DLD1 (cell line): ENCODE results near the gene NGRN.
"Not testable (repeated sequence)": the region's sequence is repeated elsewhere in the genome, so short reads cannot be mapped to it uniquely, and the experiment has no call there.

Experiments
- in situ Hi-C: cut with HindIII; loops from 2 replicates; pipeline ENCODE4 v1.10.0; 2017; ENCODE audit warnings: low sequenced_read_pairs

Gene NGRN

GRCh38 chr15:90278467-90278866 lies 13.0 kb downstream of the NGRN start:
- in situ Hi-C loops: not testable (repeated sequence)

- in situ Hi-C loops: not testable (repeated sequence)
These were observed 15.3 kb downstream of the NGRN start for GRCh38 chr15:90280743-90281142.

GRCh38 chr15:90281637-90282036 lies 16.2 kb downstream of the NGRN start:
- in situ Hi-C loops: not testable (repeated sequence)

- in situ Hi-C loops: no loop called here
These were observed 21.2 kb downstream of the NGRN start for GRCh38 chr15:90286678-90287077.

- in situ Hi-C loops: no loop called here
These were observed 21.6 kb downstream of the NGRN start for GRCh38 chr15:90287101-90287500.

- in situ Hi-C loops: no loop called here
These were observed 22.5 kb downstream of the NGRN start for GRCh38 chr15:90287946-90288345.

- in situ Hi-C loops: no loop called here
These were observed 26.3 kb downstream of the NGRN start for GRCh38 chr15:90291679-90292356.

- in situ Hi-C loops: not testable (repeated sequence)
These were observed 27.8 kb downstream of the NGRN start for GRCh38 chr15:90293040-90293810.

GRCh38 chr15:90294159-90294558 lies 28.7 kb downstream of the NGRN start:
- in situ Hi-C loops: no loop called here

- in situ Hi-C loops: no loop called here
These were observed 29.3 kb downstream of the NGRN start for GRCh38 chr15:90294601-90295269.

GRCh38 chr15:90295270-90295648 lies 29.8 kb downstream of the NGRN start:
- in situ Hi-C loops: no loop called here

GRCh38 chr15:90296316-90296884 lies 30.9 kb downstream of the NGRN start:
- in situ Hi-C loops: not testable (repeated sequence)

GRCh38 chr15:90297021-90297420 lies 31.5 kb downstream of the NGRN start:
- in situ Hi-C loops: no loop called here

GRCh38 chr15:90300541-90300940 lies 35.1 kb downstream of the NGRN start:
- in situ Hi-C loops: no loop called here

GRCh38 chr15:90300988-90301706 lies 35.7 kb downstream of the NGRN start:
- in situ Hi-C loops: no loop called here

- in situ Hi-C loops: no loop called here
These were observed 36.3 kb downstream of the NGRN start for GRCh38 chr15:90301707-90302300.

- in situ Hi-C loops: not testable (repeated sequence)
These were observed 39.9 kb downstream of the NGRN start for GRCh38 chr15:90305355-90305754.

GRCh38 chr15:90305932-90306331 lies 40.5 kb downstream of the NGRN start:
- in situ Hi-C loops: no loop called here

- in situ Hi-C loops: no loop called here
These were observed 41.1 kb downstream of the NGRN start for GRCh38 chr15:90306560-90306959.

- in situ Hi-C loops: no loop called here
These were observed 42.2 kb downstream of the NGRN start for GRCh38 chr15:90307661-90308060.
